ENCODE results near the gene OR2A12. TPM values are rescaled to one million over a fixed set of nuclear protein-coding genes. Genes with fewer than 3 reads are reported as not detected.

The OR2A12 gene
- polyA plus RNA-seq, 1 of the 3 experiments (the other 2 are of a cell fraction), result not detected

DNA sequence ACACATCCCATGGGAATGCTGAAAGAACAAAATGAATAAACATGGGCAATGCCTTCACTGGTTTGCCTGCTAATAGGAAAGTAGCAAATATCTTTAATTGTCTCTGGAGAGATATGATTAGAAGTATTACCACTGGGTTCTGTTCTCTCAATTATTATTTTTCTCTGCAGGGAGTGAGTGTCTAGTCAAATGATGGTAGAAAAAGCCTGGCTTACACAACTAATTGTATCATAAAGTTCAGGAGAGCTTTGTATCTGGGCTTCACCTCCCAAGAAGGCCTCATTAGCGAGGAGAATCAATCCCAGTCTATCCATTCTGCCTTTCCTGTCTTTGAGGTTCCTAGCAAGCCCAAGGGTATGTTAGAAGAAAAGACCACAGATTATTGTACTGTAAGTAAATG lies 36.8 kb downstream of the OR2A12 start, which contains the start of gene OR2A14 (continued):
- TF ChIP-seq GABPA (IDR thresholded peaks at IDR 0.05; ENCODE audit: low read depth), result no peak
- TF ChIP-seq NFIC (IDR thresholded peaks at IDR 0.05; ENCODE audit: borderline replicate concordance), result no peak
- no peak for TF ChIP-seq NRF1 (IDR thresholded peaks at IDR 0.05; ENCODE audit: low read depth, low read length)
- no peak for TF ChIP-seq TAF1 (IDR thresholded peaks at IDR 0.05; ENCODE audit: borderline replicate concordance, low read depth, low read length)
- TF ChIP-seq GATA2 (CRISPR knock-in tag; IDR thresholded peaks at IDR 0.05), result no peak
- no peak for TF ChIP-seq SIN3A (IDR thresholded peaks at IDR 0.05; ENCODE audit: borderline replicate concordance, low read depth, low read length)
- no peak for TF ChIP-seq RCOR1 (IDR thresholded peaks at IDR 0.05; ENCODE audit: low read length)
- no peak for TF ChIP-seq JUND (IDR thresholded peaks at IDR 0.05)
- no peak for TF ChIP-seq RFX5 (IDR thresholded peaks at IDR 0.05; ENCODE audit: low read length)
- TF ChIP-seq MEF2A (IDR thresholded peaks at IDR 0.05; ENCODE audit: borderline replicate concordance, low read depth), result no peak

DNA sequence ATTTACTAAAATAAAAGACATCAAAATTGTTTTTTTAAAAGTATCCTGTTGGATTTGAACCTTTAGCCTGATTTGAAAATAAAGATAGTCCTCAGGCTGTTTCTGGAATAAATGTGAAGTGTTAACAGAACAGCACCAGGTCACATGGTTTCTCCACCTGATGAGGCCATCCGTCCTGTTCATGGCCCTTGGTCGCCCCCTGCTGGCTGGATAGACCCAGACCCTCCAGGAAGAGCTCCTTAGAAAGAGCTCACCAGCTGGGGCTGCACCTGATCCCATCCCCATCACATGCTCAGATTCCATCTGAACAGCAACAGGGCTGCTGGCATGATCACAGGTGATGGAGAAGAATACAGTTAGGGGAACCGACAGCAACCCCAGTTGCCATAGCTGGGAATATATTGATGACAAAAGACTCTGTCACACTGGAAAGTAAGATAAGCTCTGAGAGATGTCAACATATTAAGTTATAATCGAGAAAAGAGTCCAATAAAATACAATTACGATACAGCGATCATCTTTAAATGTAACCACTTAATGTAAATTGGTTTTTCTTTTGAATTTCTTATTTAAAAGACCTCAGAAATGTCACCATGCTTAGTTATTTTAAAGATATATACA lies 41.7 kb downstream of the OR2A12 start:
- Histone ChIP-seq H3K79me2 (ENCODE audit: insufficient read depth) (no peaks in the 10 kb centered on the region), H4K20me1 (ENCODE audit: insufficient read depth) (no peaks in the 10 kb centered on the region), H3K36me3 (replicated peaks in 1 of 2; ENCODE audit: control insufficient read depth in 1 of 2, insufficient read depth in 2 of 2, low read length in 1 of 2) (no peaks in the 10 kb centered on the region), H3K27ac (ENCODE audit: low read depth in 2 of 2, low read length in 1 of 2) (no peak overlapping the region), H3K4me3 (ENCODE audit: low read depth in 2 of 2, low read length in 1 of 2) (peak overlapping the region in 1 of 2 experiments; percentile 29; a peak in 1 of 4 replicates), H3K9me3 (no peaks in the 10 kb centered on the region), H3K9me2 (no peaks in the 10 kb centered on the region), H3K4me2 (no peak overlapping the region), H3F3A (replicated peaks; ENCODE audit: insufficient read depth) (no peaks in the 10 kb centered on the region), H3K9ac (no peak overlapping the region), H3K4me1 (ENCODE audit: control insufficient read depth in 1 of 2, insufficient read depth in 2 of 2, low read depth in 1 of 2, low read length in 1 of 2) (no peaks in the 10 kb centered on the region; a peak in 1 of 4 replicates), H2AFZ (ENCODE audit: low read depth) (no peak overlapping the region), H3K27me3 (ENCODE audit: insufficient read depth) (peaks cover 11% of the 10 kb centered on the region; the same call in 1 of the 2 replicates)
- DNase-seq, result peak; percentile 83
- CTCF ChIA-PET, result interaction anchor here (0.6 to 1.6 kb wide), 31 partner anchors 8 to 744 kb away, joined by 3 to 13 read pairs (median 4); no protein-coding TSS in a partner anchor
- POLR2A ChIA-PET, result no interaction called here
- WGBS (ENCODE audit: low lambda C conversion rate), result under 1% methylated on average over 6 of the region's 6 CpGs
- TF ChIP-seq RAD21 (IDR thresholded peaks at IDR 0.05; ENCODE audit: low read length), result peak; percentile 94
- TF ChIP-seq FOXM1 (IDR thresholded peaks at IDR 0.05; ENCODE audit: low read depth), result no peak
- TF ChIP-seq MEF2A (IDR thresholded peaks at IDR 0.05; ENCODE audit: borderline replicate concordance, low read depth), result no peak
- no peak for TF ChIP-seq GATA2 (CRISPR knock-in tag; IDR thresholded peaks at IDR 0.05)
- no peak for TF ChIP-seq TCF12 (IDR thresholded peaks at IDR 0.05)
- TF ChIP-seq, protein P1, sequence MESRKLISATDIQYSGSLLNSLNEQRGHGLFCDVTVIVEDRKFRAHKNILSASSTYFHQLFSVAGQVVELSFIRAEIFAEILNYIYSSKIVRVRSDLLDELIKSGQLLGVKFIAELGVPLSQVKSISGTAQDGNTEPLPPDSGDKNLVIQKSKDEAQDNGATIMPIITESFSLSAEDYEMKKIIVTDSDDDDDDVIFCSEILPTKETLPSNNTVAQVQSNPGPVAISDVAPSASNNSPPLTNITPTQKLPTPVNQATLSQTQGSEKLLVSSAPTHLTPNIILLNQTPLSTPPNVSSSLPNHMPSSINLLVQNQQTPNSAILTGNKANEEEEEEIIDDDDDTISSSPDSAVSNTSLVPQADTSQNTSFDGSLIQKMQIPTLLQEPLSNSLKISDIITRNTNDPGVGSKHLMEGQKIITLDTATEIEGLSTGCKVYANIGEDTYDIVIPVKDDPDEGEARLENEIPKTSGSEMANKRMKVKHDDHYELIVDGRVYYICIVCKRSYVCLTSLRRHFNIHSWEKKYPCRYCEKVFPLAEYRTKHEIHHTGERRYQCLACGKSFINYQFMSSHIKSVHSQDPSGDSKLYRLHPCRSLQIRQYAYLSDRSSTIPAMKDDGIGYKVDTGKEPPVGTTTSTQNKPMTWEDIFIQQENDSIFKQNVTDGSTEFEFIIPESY (IDR thresholded peaks at IDR 0.05; ENCODE audit: borderline replicate concordance, low read depth), result no peak
- TF ChIP-seq, protein P2, sequence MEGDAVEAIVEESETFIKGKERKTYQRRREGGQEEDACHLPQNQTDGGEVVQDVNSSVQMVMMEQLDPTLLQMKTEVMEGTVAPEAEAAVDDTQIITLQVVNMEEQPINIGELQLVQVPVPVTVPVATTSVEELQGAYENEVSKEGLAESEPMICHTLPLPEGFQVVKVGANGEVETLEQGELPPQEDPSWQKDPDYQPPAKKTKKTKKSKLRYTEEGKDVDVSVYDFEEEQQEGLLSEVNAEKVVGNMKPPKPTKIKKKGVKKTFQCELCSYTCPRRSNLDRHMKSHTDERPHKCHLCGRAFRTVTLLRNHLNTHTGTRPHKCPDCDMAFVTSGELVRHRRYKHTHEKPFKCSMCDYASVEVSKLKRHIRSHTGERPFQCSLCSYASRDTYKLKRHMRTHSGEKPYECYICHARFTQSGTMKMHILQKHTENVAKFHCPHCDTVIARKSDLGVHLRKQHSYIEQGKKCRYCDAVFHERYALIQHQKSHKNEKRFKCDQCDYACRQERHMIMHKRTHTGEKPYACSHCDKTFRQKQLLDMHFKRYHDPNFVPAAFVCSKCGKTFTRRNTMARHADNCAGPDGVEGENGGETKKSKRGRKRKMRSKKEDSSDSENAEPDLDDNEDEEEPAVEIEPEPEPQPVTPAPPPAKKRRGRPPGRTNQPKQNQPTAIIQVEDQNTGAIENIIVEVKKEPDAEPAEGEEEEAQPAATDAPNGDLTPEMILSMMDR (IDR thresholded peaks at IDR 0.05), result peak; percentile 99
- no peak for TF ChIP-seq EZH2phosphoT487 (IDR thresholded peaks at IDR 0.05; ENCODE audit: borderline replicate concordance, low read depth)
- TF ChIP-seq, protein P3, sequence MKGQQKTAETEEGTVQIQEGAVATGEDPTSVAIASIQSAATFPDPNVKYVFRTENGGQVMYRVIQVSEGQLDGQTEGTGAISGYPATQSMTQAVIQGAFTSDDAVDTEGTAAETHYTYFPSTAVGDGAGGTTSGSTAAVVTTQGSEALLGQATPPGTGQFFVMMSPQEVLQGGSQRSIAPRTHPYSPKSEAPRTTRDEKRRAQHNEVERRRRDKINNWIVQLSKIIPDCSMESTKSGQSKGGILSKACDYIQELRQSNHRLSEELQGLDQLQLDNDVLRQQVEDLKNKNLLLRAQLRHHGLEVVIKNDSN (IDR thresholded peaks at IDR 0.05; ENCODE audit: borderline replicate concordance, low read depth), result peak; percentile 89
- no peak for TF ChIP-seq EP300 (IDR thresholded peaks at IDR 0.05; ENCODE audit: borderline replicate concordance in 1 of 2, low read depth in 1 of 2, low read length in 1 of 2)
- no peak for TF ChIP-seq FOSL2 (IDR thresholded peaks at IDR 0.05; ENCODE audit: borderline replicate concordance, low read depth)
- TF ChIP-seq, protein P4, sequence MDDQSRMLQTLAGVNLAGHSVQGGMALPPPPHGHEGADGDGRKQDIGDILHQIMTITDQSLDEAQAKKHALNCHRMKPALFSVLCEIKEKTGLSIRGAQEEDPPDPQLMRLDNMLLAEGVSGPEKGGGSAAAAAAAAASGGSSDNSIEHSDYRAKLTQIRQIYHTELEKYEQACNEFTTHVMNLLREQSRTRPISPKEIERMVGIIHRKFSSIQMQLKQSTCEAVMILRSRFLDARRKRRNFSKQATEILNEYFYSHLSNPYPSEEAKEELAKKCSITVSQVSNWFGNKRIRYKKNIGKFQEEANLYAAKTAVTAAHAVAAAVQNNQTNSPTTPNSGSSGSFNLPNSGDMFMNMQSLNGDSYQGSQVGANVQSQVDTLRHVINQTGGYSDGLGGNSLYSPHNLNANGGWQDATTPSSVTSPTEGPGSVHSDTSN (IDR thresholded peaks at IDR 0.05), result no peak
- no peak for TF ChIP-seq RXRA (IDR thresholded peaks at IDR 0.05; ENCODE audit: borderline replicate concordance, low read depth)
- peak; percentile 53; the same call in 1 of the 2 replicates for TF ChIP-seq RCOR1 (IDR thresholded peaks at IDR 0.05; ENCODE audit: low read length)
- TF ChIP-seq JUND (IDR thresholded peaks at IDR 0.05), result no peak
- TF ChIP-seq YY1 (IDR thresholded peaks at IDR 0.05; ENCODE audit: low read depth), result no peak
- TF ChIP-seq RFX5 (IDR thresholded peaks at IDR 0.05; ENCODE audit: low read length), result no peak
- peak; percentile 87 for TF ChIP-seq SMC3 (IDR thresholded peaks at IDR 0.05; ENCODE audit: low read depth, low read length)
- TF ChIP-seq, protein P5, sequence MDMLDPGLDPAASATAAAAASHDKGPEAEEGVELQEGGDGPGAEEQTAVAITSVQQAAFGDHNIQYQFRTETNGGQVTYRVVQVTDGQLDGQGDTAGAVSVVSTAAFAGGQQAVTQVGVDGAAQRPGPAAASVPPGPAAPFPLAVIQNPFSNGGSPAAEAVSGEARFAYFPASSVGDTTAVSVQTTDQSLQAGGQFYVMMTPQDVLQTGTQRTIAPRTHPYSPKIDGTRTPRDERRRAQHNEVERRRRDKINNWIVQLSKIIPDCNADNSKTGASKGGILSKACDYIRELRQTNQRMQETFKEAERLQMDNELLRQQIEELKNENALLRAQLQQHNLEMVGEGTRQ (IDR thresholded peaks at IDR 0.05; ENCODE audit: borderline replicate concordance, low read depth, low read length), result peak; percentile 71; the same call in 1 of the 2 replicates
- no peak for TF ChIP-seq TAF1 (IDR thresholded peaks at IDR 0.05; ENCODE audit: borderline replicate concordance, low read depth, low read length)
- no peak for TF ChIP-seq SIN3A (IDR thresholded peaks at IDR 0.05; ENCODE audit: borderline replicate concordance, low read depth, low read length)

All from SK-N-SH (cell line).